SK-N-SH (cell line): ENCODE measurements around the gene LMO4. TPM values are rescaled to one million over a fixed set of nuclear protein-coding genes. Genes with fewer than 3 reads are reported as not detected.

Experiments
- CTCF ChIA-PET: fragments of 300-600, 350-600 bp; formaldehyde crosslinking; extraction: SDS; loops from one replicate; lab custom pipeline; 2021; lab: Yijun Ruan, JAX
- POLR2A ChIA-PET: fragments of 350-600 bp; sonication (Branson Sonifier 250); formaldehyde crosslinking; extraction: SDS; loops from one replicate; lab custom pipeline; 2020; ENCODE audit warnings: antibody characterized with exemption, inconsistent platforms; lab: Yijun Ruan, JAX
- DNase-seq: peaks from one replicate; pipeline ENCODE4 v3.0.0; 2012
- H2AFZ ChIP-seq: fragments of 200-600 bp; sonication (generic); 2 replicates; pipeline ENCODE4 v1.8.1; 2016; ENCODE audit warnings: antibody characterized with exemption, mild to moderate bottlenecking, low read depth
- H3F3A ChIP-seq: fragments of 200-600 bp; sonication (generic); replicated peaks from 2 replicates; pipeline ENCODE3; 2016; ENCODE audit warnings: antibody characterized with exemption, mild to moderate bottlenecking; ENCODE audit not compliant: insufficient read depth
- H3K27ac ChIP-seq, 2 experiments: fragments of 200-500 bp in 1 of 2; fragments of 200-600 bp in 1 of 2; sonication (Bioruptor generic) in 1 of 2; sonication (generic), shearing (Covaris generic) in 1 of 2; 2 replicates each; pipeline versions ENCODE4 v1.5.1 to v1.6.1; 2014 to 2016; ENCODE audit warnings: low read depth in 2 of 2, inconsistent platforms in 1 of 2, low read length in 1 of 2, mild to moderate bottlenecking in 1 of 2, mixed read lengths in 1 of 2
- H3K27me3 ChIP-seq: fragments of 200-600 bp; sonication (generic), shearing (Covaris generic); 2 replicates; pipeline ENCODE4 v1.6.1; 2016; ENCODE audit warnings: mixed run types; ENCODE audit not compliant: insufficient read depth
- H3K36me3 ChIP-seq, 2 experiments: fragments of 200-500 bp in 1 of 2; fragments of 200-600 bp in 1 of 2; sonication (Bioruptor generic) in 1 of 2; sonication (generic) in 1 of 2; replicated peaks in 1 of 2; 2 replicates each; pipeline versions ENCODE3 to v1.5.1; 2014 to 2016; ENCODE audit warnings: low read length in 1 of 2, mild to moderate bottlenecking in 1 of 2; ENCODE audit not compliant: insufficient read depth in 2 of 2, control insufficient read depth in 1 of 2
- H3K4me1 ChIP-seq, 2 experiments: fragments of 200-500 bp in 1 of 2; fragments of 200-600 bp in 1 of 2; sonication (Bioruptor generic) in 1 of 2; sonication (generic), shearing (Covaris generic) in 1 of 2; 2 replicates each; pipeline versions ENCODE4 v1.5.1 to v1.6.1; 2014 to 2016; ENCODE audit warnings: low read depth in 1 of 2, low read length in 1 of 2, mixed run types in 1 of 2; ENCODE audit not compliant: insufficient read depth in 2 of 2, control insufficient read depth in 1 of 2
- H3K4me2 ChIP-seq: fragments of 200-600 bp; sonication (generic), shearing (Covaris generic); 2 replicates; pipeline ENCODE4 v1.6.1; 2017; ENCODE audit warnings: mixed run types
- H3K4me3 ChIP-seq, 2 experiments: fragments of 200-500 bp in 1 of 2; fragments of 200-600 bp in 1 of 2; sonication (Bioruptor generic) in 1 of 2; sonication (generic), shearing (Covaris generic) in 1 of 2; 2 replicates each; pipeline versions ENCODE4 v1.5.1 to v1.8.1; 2014 to 2016; ENCODE audit warnings: low read depth in 2 of 2, inconsistent platforms in 1 of 2, low read length in 1 of 2, mild to moderate bottlenecking in 1 of 2, mixed read lengths in 1 of 2, moderate library complexity in 1 of 2
- H3K79me2 ChIP-seq: fragments of 200-600 bp; sonication (generic); 2 replicates; pipeline ENCODE4 v1.8.1; 2017; ENCODE audit warnings: mild to moderate bottlenecking; ENCODE audit not compliant: insufficient read depth
- H3K9ac ChIP-seq: fragments of 200-600 bp; sonication (generic); 2 replicates; pipeline ENCODE4 v1.6.1; 2017; ENCODE audit warnings: mixed run types
- H3K9me2 ChIP-seq: fragments of 200-600 bp; sonication (generic); 2 replicates; pipeline ENCODE4 v1.6.1; 2017; ENCODE audit warnings: mixed run types
- H3K9me3 ChIP-seq: fragments of 200-600 bp; sonication (generic); 2 replicates; pipeline ENCODE4 v1.6.1; 2017; ENCODE audit warnings: mixed run types, mild to moderate bottlenecking, moderate library complexity
- H4K20me1 ChIP-seq: fragments of 200-600 bp; sonication (generic); 2 replicates; pipeline ENCODE4 v1.6.1; 2017; ENCODE audit warnings: mild to moderate bottlenecking, mixed run types; ENCODE audit not compliant: insufficient read depth
- ELF1 ChIP-seq: IDR thresholded peaks from 2 replicates; pipeline ENCODE4 v1.4.0; 2012
- EZH2phosphoT487 ChIP-seq: fragments of 200-600 bp; sonication (generic); IDR thresholded peaks from 2 replicates; pipeline ENCODE4 v1.6.1; 2017; ENCODE audit warnings: low read depth, mixed run types, mild to moderate bottlenecking, antibody characterized with exemption, moderate library complexity, borderline replicate concordance
- FOSL2 ChIP-seq: IDR thresholded peaks from 2 replicates; pipeline ENCODE4 v1.4.0; 2012; ENCODE audit warnings: low read depth, mild to moderate bottlenecking, moderate library complexity, borderline replicate concordance
- FOXJ3 ChIP-seq: sonication (generic); formaldehyde crosslinking; IDR thresholded peaks from 2 replicates; pipeline ENCODE4 v1.5.1; 2020; ENCODE audit warnings: mild to moderate bottlenecking, missing genetic modification reagents
- GABPA ChIP-seq: IDR thresholded peaks from 2 replicates; pipeline ENCODE4 v1.4.0; 2012; ENCODE audit warnings: low read depth, mild to moderate bottlenecking
- MXI1 ChIP-seq: IDR thresholded peaks from 2 replicates; pipeline ENCODE4 v1.6.1; 2012; ENCODE audit warnings: mild to moderate bottlenecking, low read depth, low read length, improper control_type of control experiment
- NFIC ChIP-seq: IDR thresholded peaks from 2 replicates; pipeline ENCODE4 v1.4.0; 2012; ENCODE audit warnings: borderline replicate concordance
- RCOR1 ChIP-seq: fragments of 150-350 bp; IDR thresholded peaks from 2 replicates; pipeline ENCODE4 v1.6.1; 2017; ENCODE audit warnings: antibody characterized with exemption, low read length
- RXRA ChIP-seq: IDR thresholded peaks from 2 replicates; pipeline ENCODE4 v1.4.0; 2012; ENCODE audit warnings: low read depth, mild to moderate bottlenecking, borderline replicate concordance
- SMC3 ChIP-seq: IDR thresholded peaks from 2 replicates; pipeline ENCODE4 v1.6.1; 2012; ENCODE audit warnings: low read depth, low read length, improper control_type of control experiment
- TCF12 ChIP-seq: IDR thresholded peaks from 2 replicates; pipeline ENCODE4 v1.4.0; 2012
- WGBS: methylation state at CpG from one replicate; pipeline ENCODE4 v1.1.6; 2017; ENCODE audit warnings: low lambda C conversion rate; 5-methylcytosine and 5-hydroxymethylcytosine counted together
- polyA plus RNA-seq, 3 experiments: library from polyadenylated mRNA; depleted of rRNA; stranded (reverse); fragments of >200 nt; gene quantifications; 2 replicates each; pipeline ENCODE4 v1.2.3, GENCODE V29; 2012
- TF ChIP-seq, protein P1 (sequence below): fragments of 150-350 bp; IDR thresholded peaks from 2 replicates; pipeline ENCODE4 v1.6.1; 2016; ENCODE audit warnings: mild to moderate bottlenecking, low read depth, low read length
- TF ChIP-seq, protein P2 (sequence below): IDR thresholded peaks from 2 replicates; pipeline ENCODE4; 2012
- TF ChIP-seq, protein P3 (sequence below): IDR thresholded peaks from 2 replicates; pipeline ENCODE4 v1.4.0; 2012; ENCODE audit warnings: low read depth, borderline replicate concordance
- TF ChIP-seq, protein P4 (sequence below): IDR thresholded peaks from 2 replicates; pipeline ENCODE4 v1.6.1; 2012; ENCODE audit warnings: mild to moderate bottlenecking, low read depth, low read length, moderate library complexity

LMO4 gene
- polyA plus RNA-seq, 1 of the 3 experiments (the other 2 are of a cell fraction): 64.7 TPM

DNA sequence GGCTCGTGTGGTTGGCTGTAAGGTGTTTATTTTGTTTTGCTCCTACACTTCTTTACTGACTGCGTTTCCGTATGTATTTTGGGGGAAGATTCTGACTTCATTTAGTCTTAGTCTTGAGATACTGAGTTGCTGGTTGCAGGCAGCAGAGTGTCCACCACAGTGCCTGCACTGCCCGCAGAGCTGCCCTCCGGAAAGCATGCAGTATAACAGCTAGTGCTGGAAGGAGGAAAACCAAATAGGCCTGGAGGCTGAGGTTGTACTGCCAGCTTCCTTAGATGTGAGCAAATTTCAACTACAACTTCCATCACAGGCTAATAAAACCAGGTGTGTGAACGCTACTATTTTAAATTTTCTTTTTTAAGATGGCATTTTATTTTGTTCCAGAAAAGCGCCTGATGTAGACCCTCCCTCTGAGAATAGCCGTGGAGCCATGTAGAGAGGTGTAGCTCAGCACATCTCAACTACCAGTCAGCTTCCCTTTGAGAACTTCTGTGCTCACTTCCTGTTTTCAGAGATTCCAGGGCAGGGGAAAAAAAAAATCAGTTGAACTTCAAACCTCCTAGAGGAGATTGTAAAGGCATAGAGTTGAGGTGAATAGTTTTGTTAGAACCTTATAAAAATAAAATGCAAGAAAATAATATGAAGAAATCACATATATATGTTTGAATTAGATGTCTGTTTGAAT lies 17.6 kb downstream of the LMO4 start (continued):
- TF ChIP-seq GABPA: no peak

DNA sequence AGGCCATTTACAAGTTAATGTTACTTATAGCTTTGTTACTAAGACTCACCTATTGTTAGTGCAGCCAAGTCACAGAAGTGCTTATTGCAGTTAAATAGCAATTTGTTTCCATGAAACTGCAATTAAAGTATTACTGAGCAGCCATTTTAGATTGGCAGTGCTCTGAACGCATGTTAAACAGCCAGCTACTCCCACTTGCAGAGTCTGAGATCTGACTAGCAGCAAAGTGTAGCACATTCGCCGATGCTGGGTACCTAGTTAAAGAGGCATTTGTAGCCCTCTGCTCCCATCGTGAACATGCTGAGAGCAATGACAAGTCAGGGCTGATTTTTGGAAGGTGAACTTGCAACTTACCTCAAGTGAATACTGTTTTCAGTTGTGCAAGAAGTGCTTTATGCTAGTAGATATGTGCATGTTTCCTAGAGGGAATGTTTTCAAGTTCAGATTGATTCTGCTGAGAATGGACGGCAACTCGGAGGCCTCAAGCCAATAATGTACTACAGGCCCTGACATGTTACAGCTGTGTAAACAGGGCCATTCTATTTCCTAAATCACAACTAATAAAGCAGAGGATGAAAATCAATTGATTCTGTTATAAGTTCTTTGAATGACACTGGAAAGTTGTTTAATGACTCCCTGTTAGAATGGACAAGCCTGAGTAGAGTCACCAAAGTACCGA lies 19.8 kb downstream of the LMO4 start:
- Histone ChIP-seq H2AFZ (no peak overlapping the region), H3K9me3 (no peaks in the 10 kb centered on the region), H3K36me3 (peaks cover 31 to 43% of the 10 kb centered on the region in 2 experiments), H3K4me3 (no peak overlapping the region), H3K27ac (no peak overlapping the region), H3K4me2 (no peak overlapping the region), H3K9ac (no peak overlapping the region), H3K4me1 (no peaks in the 10 kb centered on the region), H3K79me2 (peaks cover 7% of the 10 kb centered on the region; the same call in 1 of the 2 replicates)
- TF ChIP-seq, protein P1, sequence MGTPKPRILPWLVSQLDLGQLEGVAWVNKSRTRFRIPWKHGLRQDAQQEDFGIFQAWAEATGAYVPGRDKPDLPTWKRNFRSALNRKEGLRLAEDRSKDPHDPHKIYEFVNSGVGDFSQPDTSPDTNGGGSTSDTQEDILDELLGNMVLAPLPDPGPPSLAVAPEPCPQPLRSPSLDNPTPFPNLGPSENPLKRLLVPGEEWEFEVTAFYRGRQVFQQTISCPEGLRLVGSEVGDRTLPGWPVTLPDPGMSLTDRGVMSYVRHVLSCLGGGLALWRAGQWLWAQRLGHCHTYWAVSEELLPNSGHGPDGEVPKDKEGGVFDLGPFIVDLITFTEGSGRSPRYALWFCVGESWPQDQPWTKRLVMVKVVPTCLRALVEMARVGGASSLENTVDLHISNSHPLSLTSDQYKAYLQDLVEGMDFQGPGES: no peak
- TF ChIP-seq MXI1 (no peak), FOXJ3 (CRISPR knock-in tag) (no peak), FOSL2 (no peak), GABPA (no peak), TCF12 (no peak), ELF1 (no peak), EZH2phosphoT487 (no peak), NFIC (no peak), RCOR1 (no peak), SMC3 (no peak), RXRA (no peak)
- TF ChIP-seq, protein P2, sequence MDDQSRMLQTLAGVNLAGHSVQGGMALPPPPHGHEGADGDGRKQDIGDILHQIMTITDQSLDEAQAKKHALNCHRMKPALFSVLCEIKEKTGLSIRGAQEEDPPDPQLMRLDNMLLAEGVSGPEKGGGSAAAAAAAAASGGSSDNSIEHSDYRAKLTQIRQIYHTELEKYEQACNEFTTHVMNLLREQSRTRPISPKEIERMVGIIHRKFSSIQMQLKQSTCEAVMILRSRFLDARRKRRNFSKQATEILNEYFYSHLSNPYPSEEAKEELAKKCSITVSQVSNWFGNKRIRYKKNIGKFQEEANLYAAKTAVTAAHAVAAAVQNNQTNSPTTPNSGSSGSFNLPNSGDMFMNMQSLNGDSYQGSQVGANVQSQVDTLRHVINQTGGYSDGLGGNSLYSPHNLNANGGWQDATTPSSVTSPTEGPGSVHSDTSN: no peak
- TF ChIP-seq, protein P3, sequence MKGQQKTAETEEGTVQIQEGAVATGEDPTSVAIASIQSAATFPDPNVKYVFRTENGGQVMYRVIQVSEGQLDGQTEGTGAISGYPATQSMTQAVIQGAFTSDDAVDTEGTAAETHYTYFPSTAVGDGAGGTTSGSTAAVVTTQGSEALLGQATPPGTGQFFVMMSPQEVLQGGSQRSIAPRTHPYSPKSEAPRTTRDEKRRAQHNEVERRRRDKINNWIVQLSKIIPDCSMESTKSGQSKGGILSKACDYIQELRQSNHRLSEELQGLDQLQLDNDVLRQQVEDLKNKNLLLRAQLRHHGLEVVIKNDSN: no peak
- TF ChIP-seq, protein P4, sequence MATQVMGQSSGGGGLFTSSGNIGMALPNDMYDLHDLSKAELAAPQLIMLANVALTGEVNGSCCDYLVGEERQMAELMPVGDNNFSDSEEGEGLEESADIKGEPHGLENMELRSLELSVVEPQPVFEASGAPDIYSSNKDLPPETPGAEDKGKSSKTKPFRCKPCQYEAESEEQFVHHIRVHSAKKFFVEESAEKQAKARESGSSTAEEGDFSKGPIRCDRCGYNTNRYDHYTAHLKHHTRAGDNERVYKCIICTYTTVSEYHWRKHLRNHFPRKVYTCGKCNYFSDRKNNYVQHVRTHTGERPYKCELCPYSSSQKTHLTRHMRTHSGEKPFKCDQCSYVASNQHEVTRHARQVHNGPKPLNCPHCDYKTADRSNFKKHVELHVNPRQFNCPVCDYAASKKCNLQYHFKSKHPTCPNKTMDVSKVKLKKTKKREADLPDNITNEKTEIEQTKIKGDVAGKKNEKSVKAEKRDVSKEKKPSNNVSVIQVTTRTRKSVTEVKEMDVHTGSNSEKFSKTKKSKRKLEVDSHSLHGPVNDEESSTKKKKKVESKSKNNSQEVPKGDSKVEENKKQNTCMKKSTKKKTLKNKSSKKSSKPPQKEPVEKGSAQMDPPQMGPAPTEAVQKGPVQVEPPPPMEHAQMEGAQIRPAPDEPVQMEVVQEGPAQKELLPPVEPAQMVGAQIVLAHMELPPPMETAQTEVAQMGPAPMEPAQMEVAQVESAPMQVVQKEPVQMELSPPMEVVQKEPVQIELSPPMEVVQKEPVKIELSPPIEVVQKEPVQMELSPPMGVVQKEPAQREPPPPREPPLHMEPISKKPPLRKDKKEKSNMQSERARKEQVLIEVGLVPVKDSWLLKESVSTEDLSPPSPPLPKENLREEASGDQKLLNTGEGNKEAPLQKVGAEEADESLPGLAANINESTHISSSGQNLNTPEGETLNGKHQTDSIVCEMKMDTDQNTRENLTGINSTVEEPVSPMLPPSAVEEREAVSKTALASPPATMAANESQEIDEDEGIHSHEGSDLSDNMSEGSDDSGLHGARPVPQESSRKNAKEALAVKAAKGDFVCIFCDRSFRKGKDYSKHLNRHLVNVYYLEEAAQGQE: no peak
- TF ChIP-seq, all 33 proteins: peak for 0
- Histone ChIP-seq H4K20me1 (no peaks in the 10 kb centered on the region), H3K9me2 (no peaks in the 10 kb centered on the region), H3K27me3 (no peaks in the 10 kb centered on the region), H3F3A (peaks cover 12% of the 10 kb centered on the region)
- DNase-seq: no peak
- ChIA-PET POLR2A (no interaction called here), CTCF (interaction anchor here (2.0 kb wide), 1 partner anchor 14 kb away, joined by 6 read pairs; no protein-coding TSS in a partner anchor)
- WGBS: 92% methylated on average over 7 of the region's 7 CpGs
